Measurements from ENCODE around the gene ANKRD13A.
"Not testable (repeated sequence)": the region's sequence is repeated elsewhere in the genome, so short reads cannot be mapped to it uniquely, and the experiment has no call there.

- not testable (repeated sequence) for TF ChIP-seq CTCF (IDR thresholded peaks at IDR 0.05 in 2 of 3, conservative IDR thresholded peaks at IDR 0.05 in 1 of 3; ENCODE audit: borderline replicate concordance in 1 of 3, insufficient read depth in 1 of 3, low read depth in 2 of 3, low read length in 2 of 3); POLR2A (IDR thresholded peaks at IDR 0.05; ENCODE audit: borderline replicate concordance, extremely low read depth, insufficient read depth, insufficient read length); ZFX (IDR thresholded peaks at IDR 0.05); REST (IDR thresholded peaks at IDR 0.05; ENCODE audit: low read depth); EGR1 (IDR thresholded peaks at IDR 0.05; ENCODE audit: low read depth); CEBPB (IDR thresholded peaks at IDR 0.05; ENCODE audit: low read depth); TCF7L2 (IDR thresholded peaks at IDR 0.05; ENCODE audit: borderline replicate concordance, extremely low read depth, insufficient read depth, insufficient read length); SP1 (IDR thresholded peaks at IDR 0.05; ENCODE audit: low read depth)
Measured at GRCh38 chr12:110008681-110009398, 9.6 kb downstream of the ANKRD13A start.
